K562 (cell line): Measurements from ENCODE around the gene TPI1. TPM values are rescaled to one million over a fixed set of nuclear protein-coding genes. Genes with fewer than 3 reads are reported as not detected.

Experiments
- ATF1 ChIP-seq, 2 experiments: fragments of 450-650 bp in 1 of 2; IDR thresholded peaks; 2 replicates each; pipeline ENCODE4 v1.6.1; 2016; ENCODE audit warnings: missing compliant biosample characterization in 1 of 2, missing genetic modification characterization in 1 of 2
- BCL6 ChIP-seq: fragments of 250-450 bp; sonication (Bioruptor Pico); IDR thresholded peaks from 2 replicates; pipeline ENCODE4 v1.4.0; 2020
- BRCA1 ChIP-seq, 2 experiments: fragments of 450-650 bp in 1 of 2; sonication (generic) in 1 of 2; formaldehyde crosslinking in 1 of 2; IDR thresholded peaks; 2 replicates each; pipeline versions ENCODE4 v1.5.0 to v1.6.1; 2017 to 2020; ENCODE audit warnings: mild to moderate bottlenecking in 1 of 2, missing genetic modification reagents in 1 of 2
- CTCFL ChIP-seq: IDR thresholded peaks from 2 replicates; pipeline ENCODE4 v1.6.1; 2011; ENCODE audit warnings: borderline replicate concordance, low read depth, mild to moderate bottlenecking, moderate library complexity, low read length; ENCODE audit not compliant: insufficient read depth, poor library complexity, severe bottlenecking
- DPF2 ChIP-seq: fragments of 450-650 bp; IDR thresholded peaks from 2 replicates; pipeline ENCODE4 v1.6.1; 2016
- ERF ChIP-seq: fragments of 450-650 bp; formaldehyde crosslinking; IDR thresholded peaks from 2 replicates; pipeline ENCODE4 v1.4.0; 2020; ENCODE audit warnings: mild to moderate bottlenecking, mixed read lengths
- HLTF ChIP-seq: fragments of 450-650 bp; IDR thresholded peaks from 2 replicates; pipeline ENCODE4 v1.6.1; 2016
- HNRNPH1 ChIP-seq: fragments of 200-400 bp; formaldehyde crosslinking; optimal IDR thresholded peaks from 2 replicates; pipeline ENCODE3; 2017; ENCODE audit warnings: low read depth, mild to moderate bottlenecking, low read length, moderate library complexity
- HNRNPLL ChIP-seq: fragments of 200-400 bp; formaldehyde crosslinking; IDR thresholded peaks from 2 replicates; pipeline ENCODE4 v1.6.1; 2017; ENCODE audit warnings: low read length, low read depth, mild to moderate bottlenecking; ENCODE audit not compliant: poor library complexity, severe bottlenecking
- MAZ ChIP-seq, 2 experiments: fragments of 450-650 bp in 1 of 2; sonication (generic) in 1 of 2; formaldehyde crosslinking; IDR thresholded peaks in 1 of 2; conservative IDR thresholded peaks in 1 of 2; 2 replicates each; pipeline versions ENCODE4 v1.4.0 to v1.5.0; 2020; ENCODE audit warnings: mild to moderate bottlenecking in 1 of 2, missing genetic modification reagents in 1 of 2
- NFRKB ChIP-seq: fragments of 450-650 bp; IDR thresholded peaks from 2 replicates; pipeline ENCODE4 v1.6.1; 2016; ENCODE audit warnings: low read depth
- RUNX1 ChIP-seq: sonication (generic); IDR thresholded peaks from 2 replicates; pipeline ENCODE4 v1.6.1; 2016; ENCODE audit warnings: antibody characterized with exemption, low read depth
- SFPQ ChIP-seq: fragments of 200-400 bp; formaldehyde crosslinking; IDR thresholded peaks from 2 replicates; pipeline ENCODE4 v1.6.1; 2017; ENCODE audit warnings: mild to moderate bottlenecking, low read depth, low read length, moderate library complexity
- TAF1 ChIP-seq: IDR thresholded peaks from 2 replicates; pipeline ENCODE4 v1.6.1; 2011; ENCODE audit warnings: mild to moderate bottlenecking, low read length, moderate library complexity; ENCODE audit not compliant: insufficient read depth, control insufficient read depth, severe bottlenecking; ENCODE audit errors: extremely low read depth
- TBL1XR1 ChIP-seq, 2 experiments: IDR thresholded peaks; 2 replicates each; pipeline ENCODE4 v1.6.1; 2012; ENCODE audit warnings: improper control_type of control experiment in 2 of 2, low read length in 2 of 2, mild to moderate bottlenecking in 1 of 2
- TBP ChIP-seq: optimal IDR thresholded peaks from 2 replicates; pipeline ENCODE3; 2011; ENCODE audit warnings: low read depth, low read length, improper control_type of control experiment
- ZC3H8 ChIP-seq: fragments of 450-650 bp; IDR thresholded peaks from 2 replicates; pipeline ENCODE4 v1.6.1; 2017
- ZNF717 ChIP-seq: fragments of 250-450 bp; sonication (Bioruptor Pico); IDR thresholded peaks from 2 replicates; pipeline ENCODE4 v1.5.0; 2021
- polyA plus RNA-seq, 8 experiments: library from polyadenylated mRNA; depleted of rRNA in 4 of 8; stranded (reverse) in 5 of 8; unstranded in 3 of 8; fragments of >200 nt; fragmentation: Nextera tagmentation in 2 of 8; fragmentation: Illumina TruSeq in 1 of 8; extraction: Ambion mirVana in 2 of 8; extraction: Trizol in 1 of 8; gene quantifications; 2 replicates each; pipeline versions ENCODE4 v1.2.1 to v1.2.3, GENCODE V29; 2011 to 2014; ENCODE audit warnings: inconsistent platforms in 1 of 8, missing spikeins in 1 of 8
- total RNA-seq, 7 experiments: library from RNA; depleted of rRNA in 6 of 7; stranded (reverse); fragments of >200 nt in 6 of 7; fragmentation: Illumina TruSeq in 2 of 7; extraction: Trizol in 2 of 7; gene quantifications; 2 replicates each; pipeline versions ENCODE4 v1.2.1 to v1.2.3, GENCODE V29; 2011 to 2021; ENCODE audit warnings: low replicate concordance in 1 of 7
- TF ChIP-seq, protein P1 (sequence below): fragments of 450-650 bp; IDR thresholded peaks from 2 replicates; pipeline ENCODE4 v1.6.1; 2016; ENCODE audit warnings: mild to moderate bottlenecking
- TF ChIP-seq, protein P2 (sequence below): fragments of 450-650 bp; IDR thresholded peaks from 2 replicates; pipeline ENCODE4 v1.6.1; 2017; ENCODE audit warnings: antibody characterized with exemption

The TPI1 gene
- total and polyA plus RNA-seq, 9 of the 15 experiments (the other 6 are each of a cell fraction or from before 2014, with no cell fraction given), result 662 to 4,971 (median 892) TPM

- TF ChIP-seq HNRNPH1 (no peak), BRCA1 (IDR thresholded peaks at IDR 0.05) (no peak), BRCA1 (CRISPR knock-in tag; IDR thresholded peaks at IDR 0.05) (no peak), BCL6 (CRISPR knock-in tag) (peak; percentile 95), NFRKB (peak; percentile 51; the same call in 1 of the 2 replicates), TBL1XR1 (IDR thresholded peaks at IDR 0.05; ENCODE audit: low read length in 2 of 2) (no peak), DPF2 (no peak), ATF1 (CRISPR knock-in tag; IDR thresholded peaks at IDR 0.05) (no peak), ATF1 (tag; IDR thresholded peaks at IDR 0.05) (peak; percentile 92), RUNX1 (no peak), TAF1 (peak; percentile 42), CTCFL (peak; percentile 1), TBP (peak; percentile 45), ERF (peak; percentile 92), HNRNPLL (peak; percentile 86), ZC3H8 (no peak), ZNF717 (CRISPR knock-in tag) (no peak), SFPQ (no peak), MAZ (CRISPR knock-in tag; conservative IDR thresholded peaks at IDR 0.05 in 1 of 2, IDR thresholded peaks at IDR 0.05 in 1 of 2) (peak; percentile 66 to 98), HLTF (0 out of 2 replicates have a peak, but pooled peaks have one; percentile 22)
- TF ChIP-seq, protein P1, sequence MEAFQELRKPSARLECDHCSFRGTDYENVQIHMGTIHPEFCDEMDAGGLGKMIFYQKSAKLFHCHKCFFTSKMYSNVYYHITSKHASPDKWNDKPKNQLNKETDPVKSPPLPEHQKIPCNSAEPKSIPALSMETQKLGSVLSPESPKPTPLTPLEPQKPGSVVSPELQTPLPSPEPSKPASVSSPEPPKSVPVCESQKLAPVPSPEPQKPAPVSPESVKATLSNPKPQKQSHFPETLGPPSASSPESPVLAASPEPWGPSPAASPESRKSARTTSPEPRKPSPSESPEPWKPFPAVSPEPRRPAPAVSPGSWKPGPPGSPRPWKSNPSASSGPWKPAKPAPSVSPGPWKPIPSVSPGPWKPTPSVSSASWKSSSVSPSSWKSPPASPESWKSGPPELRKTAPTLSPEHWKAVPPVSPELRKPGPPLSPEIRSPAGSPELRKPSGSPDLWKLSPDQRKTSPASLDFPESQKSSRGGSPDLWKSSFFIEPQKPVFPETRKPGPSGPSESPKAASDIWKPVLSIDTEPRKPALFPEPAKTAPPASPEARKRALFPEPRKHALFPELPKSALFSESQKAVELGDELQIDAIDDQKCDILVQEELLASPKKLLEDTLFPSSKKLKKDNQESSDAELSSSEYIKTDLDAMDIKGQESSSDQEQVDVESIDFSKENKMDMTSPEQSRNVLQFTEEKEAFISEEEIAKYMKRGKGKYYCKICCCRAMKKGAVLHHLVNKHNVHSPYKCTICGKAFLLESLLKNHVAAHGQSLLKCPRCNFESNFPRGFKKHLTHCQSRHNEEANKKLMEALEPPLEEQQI, result no peak
- TF ChIP-seq, protein P2, sequence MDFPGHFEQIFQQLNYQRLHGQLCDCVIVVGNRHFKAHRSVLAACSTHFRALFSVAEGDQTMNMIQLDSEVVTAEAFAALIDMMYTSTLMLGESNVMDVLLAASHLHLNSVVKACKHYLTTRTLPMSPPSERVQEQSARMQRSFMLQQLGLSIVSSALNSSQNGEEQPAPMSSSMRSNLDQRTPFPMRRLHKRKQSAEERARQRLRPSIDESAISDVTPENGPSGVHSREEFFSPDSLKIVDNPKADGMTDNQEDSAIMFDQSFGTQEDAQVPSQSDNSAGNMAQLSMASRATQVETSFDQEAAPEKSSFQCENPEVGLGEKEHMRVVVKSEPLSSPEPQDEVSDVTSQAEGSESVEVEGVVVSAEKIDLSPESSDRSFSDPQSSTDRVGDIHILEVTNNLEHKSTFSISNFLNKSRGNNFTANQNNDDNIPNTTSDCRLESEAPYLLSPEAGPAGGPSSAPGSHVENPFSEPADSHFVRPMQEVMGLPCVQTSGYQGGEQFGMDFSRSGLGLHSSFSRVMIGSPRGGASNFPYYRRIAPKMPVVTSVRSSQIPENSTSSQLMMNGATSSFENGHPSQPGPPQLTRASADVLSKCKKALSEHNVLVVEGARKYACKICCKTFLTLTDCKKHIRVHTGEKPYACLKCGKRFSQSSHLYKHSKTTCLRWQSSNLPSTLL, result no peak
Measured at GRCh38 chr12:6851921-6852650, 15.2 kb upstream of the TPI1 start, which contains the start of gene USP5 (continued).
